Heart left ventricle (tissue), 13 donors: ENCODE data around the gene UACA.

ENCODE experiments used
- POLR2A ChIP-seq, 2 donors: fragments of 450-650 bp; IDR thresholded peaks; one replicate each; pipeline ENCODE4 v1.6.1; 2017; ENCODE audit warnings: antibody characterized with exemption in 2 of 2, mild to moderate bottlenecking in 2 of 2, moderate library complexity in 2 of 2
- TF ChIP-seq, protein P1 (sequence below), 12 donors: fragments of 200-600 bp; sonication (generic) in 4 of 12; IDR thresholded peaks; one replicate each; pipeline versions ENCODE4 v1.5.0 to v1.8.0; 2018 to 2022; ENCODE audit warnings: antibody characterized with exemption in 12 of 12, mild to moderate bottlenecking in 5 of 12
- donor health status: ischemic (EF 13 %, LVEDD 7.1; RV severe dilation, severe dysfunction).
- donor health status: DM: no; HTN: yes; CAD: no.
- donor health status: DM: no; HTN: no; CAD: no.
- donor health status: ischemic (EF 25% LVEDD 6.9; RV normal size, moderate dysfunction).
- donor health status: ischemic (EF 25% LVEDD 5.7; RV mildly dilated, moderate dysfunction).
- donor health status: ischemic (EF 35%, LVEDD 5.7; RV mildly dilated, moderate dysfunction).
- donor health status: nonischemic (EF 11% LVEDD 7.7; RV severe dilation, severe dysfunction).
- donor health status: DM: yes; HTN: yes; CAD: no.
- donor health status: PGD.
- donor health status: ischemic (EF 29% LVEDD 5.4; RV normal size, mild dysfunction).
- donor health status: nonischemic (EF 23%, LVEDD 6.1; RV moderate dilation, normal function).

DNA sequence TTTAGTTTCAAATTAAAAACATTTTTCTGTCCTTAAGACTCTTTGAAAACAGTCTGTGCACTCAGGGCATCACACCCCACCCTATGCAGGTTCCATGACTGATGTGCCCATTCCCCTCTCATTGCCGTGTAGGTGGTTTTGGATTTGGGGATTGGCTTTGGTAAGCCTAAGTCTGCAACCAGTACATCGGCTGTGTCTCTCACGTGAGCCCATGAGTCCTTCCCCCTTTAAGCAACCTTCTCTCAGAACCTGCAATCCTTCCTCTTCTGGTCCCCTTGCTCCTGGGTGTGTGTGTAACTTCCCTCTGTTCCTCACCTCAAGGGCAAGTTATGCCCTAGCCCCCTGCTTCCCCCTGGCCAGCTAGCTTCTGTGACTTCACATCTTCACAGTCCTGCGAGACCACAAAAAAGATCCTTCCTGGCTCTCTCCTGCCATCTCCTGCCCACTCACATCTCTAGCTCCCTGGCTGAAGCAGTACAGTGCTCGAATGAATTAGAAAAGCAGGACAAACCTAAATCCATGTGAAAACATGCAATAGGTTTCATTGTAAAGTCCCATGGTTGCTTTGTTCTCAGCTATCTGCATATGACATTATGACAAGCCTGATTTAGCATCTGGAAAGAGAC, 126.7 kb downstream of the UACA start:
- TF ChIP-seq POLR2A (IDR thresholded peaks at IDR 0.05) = no peak
- TF ChIP-seq, protein P1, sequence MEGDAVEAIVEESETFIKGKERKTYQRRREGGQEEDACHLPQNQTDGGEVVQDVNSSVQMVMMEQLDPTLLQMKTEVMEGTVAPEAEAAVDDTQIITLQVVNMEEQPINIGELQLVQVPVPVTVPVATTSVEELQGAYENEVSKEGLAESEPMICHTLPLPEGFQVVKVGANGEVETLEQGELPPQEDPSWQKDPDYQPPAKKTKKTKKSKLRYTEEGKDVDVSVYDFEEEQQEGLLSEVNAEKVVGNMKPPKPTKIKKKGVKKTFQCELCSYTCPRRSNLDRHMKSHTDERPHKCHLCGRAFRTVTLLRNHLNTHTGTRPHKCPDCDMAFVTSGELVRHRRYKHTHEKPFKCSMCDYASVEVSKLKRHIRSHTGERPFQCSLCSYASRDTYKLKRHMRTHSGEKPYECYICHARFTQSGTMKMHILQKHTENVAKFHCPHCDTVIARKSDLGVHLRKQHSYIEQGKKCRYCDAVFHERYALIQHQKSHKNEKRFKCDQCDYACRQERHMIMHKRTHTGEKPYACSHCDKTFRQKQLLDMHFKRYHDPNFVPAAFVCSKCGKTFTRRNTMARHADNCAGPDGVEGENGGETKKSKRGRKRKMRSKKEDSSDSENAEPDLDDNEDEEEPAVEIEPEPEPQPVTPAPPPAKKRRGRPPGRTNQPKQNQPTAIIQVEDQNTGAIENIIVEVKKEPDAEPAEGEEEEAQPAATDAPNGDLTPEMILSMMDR (IDR thresholded peaks at IDR 0.05) = peak in 5 of 12 donors; percentile 18 to 47 (median 24)
